GM19452 (cell line): ENCODE data around the gene TRDMT1.

Experiments
- ATAC-seq: cut with Tn5 transposase; IDR thresholded peaks from one replicate; pipeline ENCODE4 v1.9.1; 2021; ENCODE audit not compliant: unreplicated experiment

The TRDMT1 gene

GRCh38 chr10:17200912-17201793 lies at the start of gene TRDMT1:
TRDMT1 (minus strand) TSS chr10:17201672; CDS start chr10:17201634, 38 bp downstream.
- peak; percentile 91 for ATAC-seq

- ATAC-seq = no peak
Observed at GRCh38 chr10:17250736-17251135, 49.3 kb upstream of the TRDMT1 start.

- no peak for ATAC-seq
Observed at GRCh38 chr10:17249820-17250219, 48.3 kb upstream of the TRDMT1 start.

GRCh38 chr10:17248964-17249363 lies 47.5 kb upstream of the TRDMT1 start:
- no peak for ATAC-seq

- ATAC-seq = no peak
Observed at GRCh38 chr10:17247210-17247609, 45.7 kb upstream of the TRDMT1 start.

GRCh38 chr10:17244700-17245365 lies 43.4 kb upstream of the TRDMT1 start:
- ATAC-seq = no peak

GRCh38 chr10:17241611-17242333 lies 40.3 kb upstream of the TRDMT1 start:
- no peak for ATAC-seq

GRCh38 chr10:17240616-17241015 lies 39.1 kb upstream of the TRDMT1 start:
- no peak for ATAC-seq

GRCh38 chr10:17240096-17240495 lies 38.6 kb upstream of the TRDMT1 start:
- ATAC-seq = no peak

GRCh38 chr10:17239345-17240085 lies 38.0 kb upstream of the TRDMT1 start:
- ATAC-seq = no peak

- ATAC-seq = no peak
Observed at GRCh38 chr10:17238445-17239291, 37.2 kb upstream of the TRDMT1 start.

GRCh38 chr10:17237915-17238444 lies 36.5 kb upstream of the TRDMT1 start:
- ATAC-seq = no peak

GRCh38 chr10:17237149-17237527 lies 35.7 kb upstream of the TRDMT1 start:
- ATAC-seq = no peak

GRCh38 chr10:17236468-17237148 lies 35.1 kb upstream of the TRDMT1 start:
- ATAC-seq = no peak

GRCh38 chr10:17235136-17235535 lies 33.7 kb upstream of the TRDMT1 start:
- no peak for ATAC-seq

- ATAC-seq = no peak
Observed at GRCh38 chr10:17234431-17234945, 33.0 kb upstream of the TRDMT1 start.

- no peak for ATAC-seq
Observed at GRCh38 chr10:17233286-17233991, 32.0 kb upstream of the TRDMT1 start.

GRCh38 chr10:17232276-17232960 lies 30.9 kb upstream of the TRDMT1 start:
- no peak for ATAC-seq
